ENCODE results near the gene ZAP70. TPM values are rescaled to one million over a fixed set of nuclear protein-coding genes. Genes with fewer than 3 reads are reported as not detected.

The ZAP70 gene
- total RNA-seq, 3 donors from 2014 or later, result 3.5 to 7.5 (median 5.4) TPM

DNA sequence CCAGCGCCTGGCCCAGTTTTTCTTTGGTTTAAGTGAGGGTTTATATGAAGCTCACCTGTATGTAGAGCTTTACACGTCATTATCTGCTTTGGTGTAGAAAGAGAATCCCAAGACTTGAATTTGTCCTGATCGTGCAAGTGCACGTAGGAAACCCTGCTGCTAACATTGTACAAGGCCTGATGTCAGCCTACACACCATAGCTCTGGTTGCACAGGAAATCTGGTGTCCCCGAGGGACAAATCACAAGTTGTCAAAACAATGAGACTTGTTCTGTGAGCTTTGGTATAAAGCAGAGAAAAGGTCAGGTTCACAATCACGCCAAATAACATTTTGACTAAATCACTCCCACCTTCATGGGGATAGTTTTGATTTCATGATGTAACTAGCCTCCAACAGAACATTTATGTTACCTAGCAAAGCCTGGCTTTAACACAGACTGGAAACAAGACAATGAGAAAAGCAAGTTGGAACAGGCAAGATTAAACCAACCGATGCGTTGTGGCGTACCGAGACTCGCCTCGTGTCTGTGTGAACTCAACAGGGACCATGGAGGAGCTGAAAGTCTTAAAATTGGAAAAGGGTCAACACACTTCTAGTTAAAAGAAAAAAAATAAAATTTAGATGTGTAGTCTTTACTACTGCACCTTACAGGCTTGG is 41.4 kb downstream of the ZAP70 start:
- TF ChIP-seq CTCF (IDR thresholded peaks at IDR 0.05), result no peak
- Histone ChIP-seq H3K36me3 (ENCODE audit: low read depth) (no peaks in the 10 kb centered on the region), H3K4me1 (ENCODE audit: low read depth) (no peaks in the 10 kb centered on the region), H3K4me3 (no peak overlapping the region), H3K9me3 (no peaks in the 10 kb centered on the region)
- DNase-seq (no peak), ATAC-seq (no peak)
- intact Hi-C loops (cut with DNase I, micrococcal nuclease), result no loop called here

DNA sequence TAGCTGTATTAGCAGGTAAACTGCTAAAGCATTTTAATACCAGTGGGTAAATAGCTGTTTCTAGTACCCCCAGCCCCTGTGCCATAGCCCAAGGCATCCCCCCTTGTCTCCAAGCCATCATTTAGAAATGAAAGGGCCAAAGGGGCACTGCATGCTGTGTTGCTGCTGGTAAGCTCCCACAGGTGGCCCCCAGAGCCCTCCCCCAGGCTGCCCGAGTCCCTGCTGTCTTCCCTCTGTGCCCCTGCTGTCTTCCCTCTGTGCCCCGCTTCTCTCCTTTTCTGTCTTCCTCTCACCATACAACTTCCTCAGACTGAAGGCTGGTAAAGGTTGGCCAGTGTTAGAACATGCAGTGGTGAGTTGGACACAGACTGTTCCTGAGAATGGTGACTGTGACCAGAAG is 42.1 kb downstream of the ZAP70 start:
- no peaks in the 10 kb centered on the region for H3K4me1 ChIP-seq (ENCODE audit: low read depth)
- ATAC-seq (no peak), DNase-seq (no peak)
- H3K4me3 ChIP-seq, result no peak overlapping the region
- TF ChIP-seq CTCF (IDR thresholded peaks at IDR 0.05), result no peak
- H3K36me3 ChIP-seq (ENCODE audit: low read depth), result no peaks in the 10 kb centered on the region
- no peaks in the 10 kb centered on the region for H3K9me3 ChIP-seq
- intact Hi-C loops (cut with DNase I, micrococcal nuclease), result no loop called here

DNA sequence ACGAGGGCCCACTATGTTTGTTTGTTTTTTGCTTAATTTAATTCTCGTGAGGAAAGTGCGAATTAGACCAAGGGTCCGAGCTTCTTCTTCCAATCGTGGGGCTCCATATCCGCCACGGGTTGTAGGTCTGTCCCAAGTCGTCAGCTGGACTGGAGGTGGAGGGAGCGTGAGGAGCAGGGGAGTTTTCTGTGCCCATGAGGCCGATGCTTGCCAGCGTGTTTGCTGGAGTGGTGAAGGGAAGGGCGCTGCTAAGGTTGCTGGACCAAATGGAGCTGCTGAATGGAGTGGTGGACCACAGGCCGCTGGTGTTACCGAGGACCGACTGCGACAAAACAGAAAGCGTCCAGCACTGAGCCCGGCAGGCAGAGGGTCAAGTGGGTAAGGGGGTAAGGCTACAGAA is 43.7 kb downstream of the ZAP70 start:
- no peaks in the 10 kb centered on the region for H3K9me3 ChIP-seq
- H3K4me1 ChIP-seq (ENCODE audit: low read depth), result no peaks in the 10 kb centered on the region
- H3K4me3 ChIP-seq, result no peak overlapping the region
- intact Hi-C loops (cut with DNase I, micrococcal nuclease), result no loop called here
- ATAC-seq (no peak), DNase-seq (no peak)
- H3K36me3 ChIP-seq (ENCODE audit: low read depth), result peaks cover 3% of the 10 kb centered on the region
- no peak for TF ChIP-seq CTCF (IDR thresholded peaks at IDR 0.05)

DNA sequence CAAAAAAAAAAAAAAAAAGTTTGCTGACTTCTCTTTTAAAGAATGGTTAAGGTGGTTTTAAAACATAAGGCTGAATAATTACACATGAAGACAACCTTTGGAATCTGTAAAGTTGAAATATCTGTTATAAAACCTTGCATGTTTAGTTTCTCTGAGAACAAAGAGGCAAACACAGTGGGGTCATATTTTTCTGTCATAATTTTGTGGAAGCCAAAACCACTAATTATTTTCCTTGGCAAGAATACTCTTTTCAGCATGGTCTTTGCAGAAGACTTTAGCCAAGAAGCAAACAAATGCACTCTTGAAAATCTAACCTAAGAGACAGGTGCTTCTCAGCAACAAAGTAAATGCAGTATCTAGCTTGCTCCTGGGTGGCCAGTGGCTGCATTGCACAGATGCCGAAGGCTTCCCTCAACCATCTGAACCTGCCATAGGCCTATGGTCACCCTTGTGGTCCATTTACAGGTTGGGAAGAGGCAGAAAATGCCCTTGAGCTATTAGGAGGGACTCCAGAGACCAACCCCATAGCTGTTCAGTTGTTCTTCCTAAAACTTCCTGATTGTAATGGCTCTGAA is 44.8 kb downstream of the ZAP70 start:
- intact Hi-C loops (cut with DNase I, micrococcal nuclease), result no loop called here
- H3K9me3 ChIP-seq, result no peaks in the 10 kb centered on the region
- peaks cover 3% of the 10 kb centered on the region for H3K36me3 ChIP-seq (ENCODE audit: low read depth)
- no peaks in the 10 kb centered on the region for H3K4me1 ChIP-seq (ENCODE audit: low read depth)
- no peak for DNase-seq
- TF ChIP-seq CTCF (IDR thresholded peaks at IDR 0.05), result no peak
- ATAC-seq, result no peak
- no peak overlapping the region for H3K4me3 ChIP-seq

DNA sequence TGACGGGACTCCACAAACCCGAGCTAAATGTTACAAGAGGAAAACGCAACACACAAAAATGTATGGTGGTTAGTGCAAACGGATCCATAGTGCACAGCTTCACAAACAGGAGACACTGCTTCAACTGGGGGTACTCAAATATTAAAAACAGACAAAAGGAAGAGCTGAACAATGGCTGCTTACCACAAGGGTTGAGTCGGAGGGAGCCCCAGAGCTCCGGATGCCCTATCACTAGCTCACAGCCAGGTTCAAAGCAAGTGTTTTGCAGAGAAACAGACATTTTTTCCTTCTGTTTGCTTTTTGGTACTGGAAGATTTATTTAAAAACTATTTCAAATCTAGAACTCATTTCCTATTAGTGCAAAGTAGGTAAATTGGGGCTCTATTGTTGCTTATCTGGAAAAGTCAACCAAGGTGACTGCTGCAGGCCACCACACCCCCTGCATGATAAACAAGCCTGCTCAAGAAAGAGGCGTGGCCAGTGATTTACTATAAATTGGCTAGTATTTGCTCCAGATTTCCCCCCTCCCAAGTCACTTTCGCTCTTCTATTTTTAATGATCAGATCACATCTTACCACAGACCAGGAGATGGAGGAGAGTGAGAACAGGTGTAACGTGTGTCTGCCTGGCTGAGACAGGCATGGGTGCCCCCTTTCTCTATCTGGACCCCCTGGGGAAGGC is 46.5 kb downstream of the ZAP70 start:
- TF ChIP-seq CTCF (IDR thresholded peaks at IDR 0.05), result no peak
- DNase-seq (no peak), ATAC-seq (no peak)

More for the DNA sequence above, 46.5 kb downstream of the ZAP70 start:
- intact Hi-C loops (cut with DNase I, micrococcal nuclease), result no loop called here
- Histone ChIP-seq H3K4me1 (ENCODE audit: low read depth) (no peaks in the 10 kb centered on the region), H3K36me3 (ENCODE audit: low read depth) (peaks cover 3% of the 10 kb centered on the region), H3K9me3 (no peaks in the 10 kb centered on the region), H3K4me3 (no peak overlapping the region)
